ENCODE measurements around the gene QRICH1. TPM values are rescaled to one million over a fixed set of nuclear protein-coding genes. Genes with fewer than 3 reads are reported as not detected.

The QRICH1 gene
- total RNA-seq, 1 experiment from 2014 or later = 151 TPM

DNA sequence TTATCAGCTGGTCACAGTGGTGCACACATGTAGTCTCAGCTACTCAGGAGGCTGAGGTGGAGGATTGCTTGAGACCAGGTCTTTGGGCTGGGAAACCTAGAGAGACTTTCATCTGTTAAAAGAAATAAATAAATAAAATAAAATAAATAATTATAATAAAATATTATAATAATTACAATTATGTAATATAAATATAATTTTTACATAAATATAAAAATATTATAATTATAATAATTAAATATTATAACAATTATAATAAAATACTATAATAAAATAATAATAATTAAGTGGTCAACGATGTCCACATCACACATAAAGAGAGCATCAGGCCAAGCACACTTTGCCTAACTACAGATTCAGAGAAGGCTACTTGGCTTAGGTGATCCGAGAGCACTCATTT, 14.6 kb downstream of the QRICH1 start:
- peaks cover 11% of the 10 kb centered on the region for H3K79me1 ChIP-seq (ENCODE audit: insufficient read depth, low read depth, low read length, poor library complexity, severe bottlenecking)
- H2BK5ac ChIP-seq (ENCODE audit: insufficient read length, low read length) = no peak overlapping the region
- no peaks in the 10 kb centered on the region for H3K4me1 ChIP-seq (ENCODE audit: insufficient read depth, low read length)

More for the DNA sequence above, 14.6 kb downstream of the QRICH1 start:
- WGBS (ENCODE audit: extremely low coverage, insufficient read length, low lambda C conversion rate) = no CpG with 5 or more reads among the region's 2 CpGs
- H3K9ac ChIP-seq (ENCODE audit: extremely low read depth, insufficient read length, low read length) = no peak overlapping the region
- H3K27me3 ChIP-seq (ENCODE audit: insufficient read depth, low read length) = no peaks in the 10 kb centered on the region
- H2BK12ac ChIP-seq (ENCODE audit: insufficient read length, low read depth, low read length) = no peak overlapping the region
- no peak overlapping the region for H4K8ac ChIP-seq (replicated peaks; ENCODE audit: insufficient read length, low read depth, low read length)
- H3K4ac ChIP-seq (ENCODE audit: low read depth, low read length) = no peak overlapping the region
- no peak overlapping the region for H3K18ac ChIP-seq (ENCODE audit: insufficient read length, low read depth, low read length)
- TF ChIP-seq, protein P1, sequence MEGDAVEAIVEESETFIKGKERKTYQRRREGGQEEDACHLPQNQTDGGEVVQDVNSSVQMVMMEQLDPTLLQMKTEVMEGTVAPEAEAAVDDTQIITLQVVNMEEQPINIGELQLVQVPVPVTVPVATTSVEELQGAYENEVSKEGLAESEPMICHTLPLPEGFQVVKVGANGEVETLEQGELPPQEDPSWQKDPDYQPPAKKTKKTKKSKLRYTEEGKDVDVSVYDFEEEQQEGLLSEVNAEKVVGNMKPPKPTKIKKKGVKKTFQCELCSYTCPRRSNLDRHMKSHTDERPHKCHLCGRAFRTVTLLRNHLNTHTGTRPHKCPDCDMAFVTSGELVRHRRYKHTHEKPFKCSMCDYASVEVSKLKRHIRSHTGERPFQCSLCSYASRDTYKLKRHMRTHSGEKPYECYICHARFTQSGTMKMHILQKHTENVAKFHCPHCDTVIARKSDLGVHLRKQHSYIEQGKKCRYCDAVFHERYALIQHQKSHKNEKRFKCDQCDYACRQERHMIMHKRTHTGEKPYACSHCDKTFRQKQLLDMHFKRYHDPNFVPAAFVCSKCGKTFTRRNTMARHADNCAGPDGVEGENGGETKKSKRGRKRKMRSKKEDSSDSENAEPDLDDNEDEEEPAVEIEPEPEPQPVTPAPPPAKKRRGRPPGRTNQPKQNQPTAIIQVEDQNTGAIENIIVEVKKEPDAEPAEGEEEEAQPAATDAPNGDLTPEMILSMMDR (conservative IDR thresholded peaks at IDR 0.05) = no peak
- H3K9me3 ChIP-seq (ENCODE audit: control insufficient read depth, low read depth, low read length) = no peaks in the 10 kb centered on the region
- H2BK15ac ChIP-seq (ENCODE audit: low read depth, low read length) = no peak overlapping the region
- no peaks in the 10 kb centered on the region for H3K23me2 ChIP-seq (ENCODE audit: insufficient read length, low read depth, low read length, poor library complexity, severe bottlenecking)
- no peak overlapping the region for H3T11ph ChIP-seq (ENCODE audit: low read length)
- H4K20me1 ChIP-seq (ENCODE audit: control insufficient read depth, insufficient read depth, insufficient read length) = no peaks in the 10 kb centered on the region
- H3K14ac ChIP-seq (ENCODE audit: insufficient read depth, low read length) = no peak overlapping the region
- Mint-ChIP-seq H3K36me3 (ENCODE audit: insufficient read depth in 1 of 3, low read depth in 3 of 3) (peaks cover 25 to 35% (median 34%) of the 10 kb centered on the region in 3 experiments), H3K27ac (peak overlapping the region in 1 of 3 experiments; percentile 44; a peak in 1 of 7 replicates), H3K9me3 (no peaks in the 10 kb centered on the region), H3K4me1 (0 out of 4 replicates have a peak, but pooled peaks cover 0 to 2% of the 10 kb centered on the region in 2 experiments), H3K4me3 (no peak overlapping the region), H3K27me3 (ENCODE audit: low read depth) (no peaks in the 10 kb centered on the region)
- no peak overlapping the region for H3K56ac ChIP-seq (ENCODE audit: insufficient read length, low read depth, low read length)
- no peak overlapping the region for H4K91ac ChIP-seq (ENCODE audit: insufficient read length, low read depth, low read length)
- H4K5ac ChIP-seq (ENCODE audit: insufficient read length, low read depth, low read length) = no peak overlapping the region
- no peak overlapping the region for H3K4me2 ChIP-seq (ENCODE audit: insufficient read depth, insufficient read length, low read length)
- no peak overlapping the region for H2BK20ac ChIP-seq (ENCODE audit: low read depth, low read length, poor library complexity, severe bottlenecking)
- H3K23ac ChIP-seq (ENCODE audit: insufficient read length, low read depth, low read length) = no peak overlapping the region
- H3K27ac ChIP-seq (ENCODE audit: insufficient read length, low read depth, low read length) = no peak overlapping the region
- DNase-seq = no peak
- peaks cover 14% of the 10 kb centered on the region; the same call in 1 of the 2 replicates for H3K79me2 ChIP-seq (ENCODE audit: insufficient read depth, low read length)
- H2AK5ac ChIP-seq (ENCODE audit: insufficient read length, low read length) = no peak overlapping the region
- no peak overlapping the region for H2BK120ac ChIP-seq (ENCODE audit: low read depth, low read length, poor library complexity, severe bottlenecking)
- no peak overlapping the region for H2AFZ ChIP-seq (ENCODE audit: low read length)
